GM12891 (cell line): ENCODE measurements around the gene VPS52.

Source experiments
- PAX5 ChIP-seq: IDR thresholded peaks from 2 replicates; pipeline ENCODE4 v1.6.1; 2011; ENCODE audit warnings: low read length, moderate library complexity, mild to moderate bottlenecking; ENCODE audit not compliant: insufficient read depth, severe bottlenecking
- POLR2AphosphoS5 ChIP-seq: IDR thresholded peaks from 2 replicates; pipeline ENCODE4 v1.6.1; 2011; ENCODE audit warnings: low read depth, low read length, control low read depth

- TF ChIP-seq PAX5 (no peak), POLR2AphosphoS5 (no peak)
Observed at GRCh38 chr6:33237741-33238140, 33.9 kb downstream of the VPS52 start.
